Activated CD8-positive, alpha-beta memory T cell treated with anti-CD3 and anti-CD28 coated beads, Interleukin-2, amount 50 U/mL, for 24 hours (primary cell): Measurements from ENCODE around the gene UBE2D3.
"Not testable (repeated sequence)": the region's sequence is repeated elsewhere in the genome, so short reads cannot be mapped to it uniquely, and the experiment has no call there.

Source experiments
- DNase-seq: peaks from one replicate; pipeline ENCODE4 v3.0.0-alpha.2; 2020; ENCODE audit errors: extremely low read depth

UBE2D3 gene

GRCh38 chr4:102829803-102830202 is 2.5 kb upstream of the UBE2D3 start:
- no peak for DNase-seq

GRCh38 chr4:102828497-102828808 is 1.1 kb upstream of the UBE2D3 start:
- DNase-seq, result no peak

GRCh38 chr4:102827674-102828496 is 534 bp upstream of the UBE2D3 start:
- DNase-seq, result peak; percentile 99

- DNase-seq, result no peak
Observed at GRCh38 chr4:102826105-102826889, 1.1 kb downstream of the UBE2D3 start.

- no peak for DNase-seq
Observed at GRCh38 chr4:102825261-102826091, 1.9 kb downstream of the UBE2D3 start.

GRCh38 chr4:102824398-102824797 is 3.0 kb downstream of the UBE2D3 start:
- DNase-seq, result no peak

GRCh38 chr4:102823897-102824296 is 3.5 kb downstream of the UBE2D3 start:
- no peak for DNase-seq

GRCh38 chr4:102823464-102823863 is 3.9 kb downstream of the UBE2D3 start:
- DNase-seq, result no peak

GRCh38 chr4:102819588-102820365 is 7.6 kb downstream of the UBE2D3 start:
- no peak for DNase-seq

- not testable (repeated sequence) for DNase-seq
Observed at GRCh38 chr4:102819100-102819499, 8.3 kb downstream of the UBE2D3 start.

- DNase-seq, result no peak
Observed at GRCh38 chr4:102817613-102818268, 9.6 kb downstream of the UBE2D3 start.

GRCh38 chr4:102817021-102817605 is 10.2 kb downstream of the UBE2D3 start:
- DNase-seq, result no peak

- DNase-seq, result no peak
Observed at GRCh38 chr4:102815981-102816380, 11.4 kb downstream of the UBE2D3 start.

- DNase-seq, result no peak
Observed at GRCh38 chr4:102809691-102810090, 17.7 kb downstream of the UBE2D3 start.

- DNase-seq, result no peak
Observed at GRCh38 chr4:102809190-102809589, 18.2 kb downstream of the UBE2D3 start.

- no peak for DNase-seq
Observed at GRCh38 chr4:102808009-102808408, 19.3 kb downstream of the UBE2D3 start.

- DNase-seq, result no peak
Observed at GRCh38 chr4:102807345-102807744, 20.0 kb downstream of the UBE2D3 start.

GRCh38 chr4:102799816-102800215 is 27.5 kb downstream of the UBE2D3 start:
- no peak for DNase-seq

- DNase-seq, result no peak
Observed at GRCh38 chr4:102794999-102795398, 32.4 kb downstream of the UBE2D3 start.

GRCh38 chr4:102792361-102792936 is 34.9 kb downstream of the UBE2D3 start:
- DNase-seq, result no peak
